ENCODE measurements around the gene TTLL13. TPM values are rescaled to one million over a fixed set of nuclear protein-coding genes. Genes with fewer than 3 reads are reported as not detected.

Gene TTLL13
- total RNA-seq, 1 donor from 2014 or later = 0.71 TPM

DNA sequence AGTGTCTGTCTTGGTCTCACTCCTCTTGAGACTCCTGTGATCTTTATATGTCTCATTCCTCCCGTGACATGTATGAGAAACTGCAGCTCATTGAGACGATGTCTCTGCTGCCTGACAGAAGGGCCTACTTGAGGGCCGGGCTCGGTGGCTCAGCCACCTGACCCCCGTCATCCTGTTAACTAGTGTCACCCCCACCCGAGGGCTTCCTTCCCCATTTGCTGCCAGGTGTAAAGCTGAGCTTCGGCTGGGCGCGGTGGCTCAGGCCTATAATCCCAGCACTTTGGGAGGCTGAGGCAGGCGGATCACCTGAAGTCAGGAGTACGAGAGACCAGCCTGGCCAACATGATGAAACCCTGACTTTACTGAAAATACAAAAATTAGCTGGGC is 35.5 kb upstream of the TTLL13 start:
- intact Hi-C loops (cut with DNase I) = no loop called here
- ATAC-seq (no peak), DNase-seq (ENCODE audit: low spot score) (no peak)

DNA sequence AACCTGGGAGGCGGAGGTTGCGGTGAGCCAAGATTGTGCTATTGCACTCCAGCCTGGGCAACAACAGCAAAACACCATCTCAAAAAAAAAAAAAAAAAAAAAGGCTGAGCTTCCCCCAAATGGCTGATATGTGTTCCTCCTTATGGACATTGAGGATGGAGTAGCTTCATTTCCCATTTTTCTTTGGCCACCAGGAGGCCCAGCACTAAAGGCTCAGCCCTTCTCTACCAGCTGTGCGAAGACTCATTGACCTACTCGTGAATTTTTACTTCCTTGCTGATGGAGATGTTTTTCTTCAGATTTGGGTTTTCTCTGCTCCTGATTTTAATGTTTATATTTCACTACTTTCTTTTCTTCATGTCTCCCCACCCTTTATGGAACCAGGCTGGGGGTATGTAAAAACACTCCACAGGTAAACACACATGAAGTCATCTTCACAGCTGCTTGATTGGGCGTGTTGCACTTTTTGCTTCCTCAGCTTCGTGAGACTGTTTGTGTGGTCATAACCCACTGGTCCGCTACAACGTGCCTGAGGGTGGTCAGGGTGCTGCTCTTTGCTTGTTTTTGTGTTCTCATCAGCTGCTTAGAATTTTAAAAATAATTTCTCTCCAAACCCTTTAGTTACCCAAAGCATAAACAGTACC is 34.7 kb upstream of the TTLL13 start:
- no peak for DNase-seq (ENCODE audit: low spot score)
- no peak for ATAC-seq
- intact Hi-C loops (cut with DNase I) = no loop called here

DNA sequence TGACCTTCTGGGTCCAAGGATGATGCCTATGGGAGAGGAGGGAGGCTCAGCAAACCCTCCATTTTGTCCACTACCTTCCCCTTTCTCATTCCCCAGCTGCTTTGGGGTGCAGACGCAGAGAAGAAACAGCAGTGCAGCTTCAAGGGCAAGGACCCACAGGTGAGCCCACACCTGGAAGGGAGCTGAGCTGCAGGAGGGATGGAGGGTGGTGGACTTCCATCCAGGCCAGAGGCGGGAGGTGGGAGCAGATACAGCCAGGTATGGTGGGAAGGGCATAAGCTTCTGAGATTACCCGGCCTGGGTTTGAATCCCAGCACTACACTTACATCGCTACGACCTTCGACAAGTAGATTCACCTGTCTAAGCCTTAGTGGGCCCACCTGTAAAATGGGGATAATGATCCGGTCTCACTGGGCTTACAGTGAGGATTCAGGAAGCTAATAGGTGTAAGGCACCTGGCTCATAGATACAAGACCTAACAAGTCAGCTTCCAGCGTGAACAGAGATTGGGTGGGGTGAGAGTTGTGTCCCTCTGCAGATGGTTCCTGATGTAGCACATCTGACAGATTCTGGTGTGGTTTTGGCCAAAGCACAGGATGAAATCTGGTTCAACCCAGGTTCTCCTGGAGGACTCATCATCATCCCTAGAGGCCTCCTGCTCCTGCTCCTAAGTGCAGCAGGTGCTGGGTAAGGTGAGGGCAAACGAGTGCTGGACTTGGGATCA is 31.5 kb upstream of the TTLL13 start:
- no peak for DNase-seq (ENCODE audit: low spot score)

DNA sequence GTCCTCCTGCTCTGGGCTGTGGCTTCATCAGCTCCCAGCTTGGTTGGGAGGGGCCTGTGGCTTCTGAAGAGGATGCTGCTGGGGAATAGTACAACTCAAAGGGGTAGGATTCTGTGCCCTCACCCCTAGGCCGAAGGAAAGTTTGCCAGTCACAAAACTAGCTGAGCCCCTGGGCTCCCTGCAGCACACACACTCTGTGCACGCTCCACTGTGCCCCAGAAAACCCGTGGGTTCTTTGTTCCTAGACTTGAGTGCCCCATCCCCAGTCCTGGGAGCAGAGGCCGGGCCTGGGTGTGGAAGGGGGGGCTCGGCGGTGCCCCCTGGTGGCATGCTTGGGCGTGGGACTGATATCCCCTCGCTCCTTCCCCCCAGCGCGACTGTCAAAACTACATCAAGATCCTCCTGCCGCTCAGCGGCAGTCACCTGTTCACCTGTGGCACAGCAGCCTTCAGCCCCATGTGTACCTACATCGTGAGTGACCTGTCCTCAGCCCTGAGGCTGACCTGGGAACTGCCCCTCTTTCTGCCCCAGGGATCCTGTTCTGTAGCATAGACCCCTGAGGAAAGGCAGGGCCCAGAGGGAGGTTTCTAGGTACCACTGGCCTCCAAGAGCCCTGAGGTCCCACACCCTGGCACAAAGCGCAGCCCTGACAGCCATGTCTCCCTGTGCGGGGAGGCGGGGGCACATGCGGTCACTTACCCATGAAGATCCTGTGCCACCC is 29.8 kb upstream of the TTLL13 start:
- peak; percentile 34 for ATAC-seq
- intact Hi-C loops (cut with DNase I) = no loop called here
- DNase-seq (ENCODE audit: low spot score) = no peak

More for the DNA sequence above, 31.5 kb upstream of the TTLL13 start:
- no peak for ATAC-seq
- intact Hi-C loops (cut with DNase I) = no loop called here

DNA sequence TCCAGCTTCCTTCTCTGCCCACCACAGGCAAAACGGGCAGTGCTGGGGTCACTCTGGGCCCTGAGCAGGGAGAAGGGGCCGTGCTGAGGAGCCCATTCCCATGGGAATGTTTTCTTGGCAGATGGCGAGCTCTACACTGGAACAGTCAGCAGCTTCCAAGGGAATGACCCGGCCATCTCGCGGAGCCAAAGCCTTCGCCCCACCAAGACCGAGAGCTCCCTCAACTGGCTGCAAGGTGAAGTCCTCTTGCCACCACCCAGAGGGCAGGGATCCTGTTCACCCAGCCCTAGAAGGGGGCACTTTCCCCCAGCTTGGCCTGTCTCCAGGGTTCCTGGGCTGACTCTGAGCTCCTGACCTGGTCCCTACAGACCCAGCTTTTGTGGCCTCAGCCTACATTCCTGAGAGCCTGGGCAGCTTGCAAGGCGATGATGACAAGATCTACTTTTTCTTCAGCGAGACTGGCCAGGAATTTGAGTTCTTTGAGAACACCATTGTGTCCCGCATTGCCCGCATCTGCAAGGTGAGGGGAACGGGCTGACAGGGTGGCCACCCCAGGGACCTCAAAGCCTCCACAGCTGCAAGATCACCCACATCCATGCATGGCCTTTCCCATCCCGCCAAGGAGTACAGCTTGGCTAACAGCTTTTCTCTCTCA is 28.0 kb upstream of the TTLL13 start:
- DNase-seq (ENCODE audit: low spot score) = peak; percentile 88
- intact Hi-C loops (cut with DNase I) = no loop called here
- ATAC-seq = peak; percentile 89

DNA sequence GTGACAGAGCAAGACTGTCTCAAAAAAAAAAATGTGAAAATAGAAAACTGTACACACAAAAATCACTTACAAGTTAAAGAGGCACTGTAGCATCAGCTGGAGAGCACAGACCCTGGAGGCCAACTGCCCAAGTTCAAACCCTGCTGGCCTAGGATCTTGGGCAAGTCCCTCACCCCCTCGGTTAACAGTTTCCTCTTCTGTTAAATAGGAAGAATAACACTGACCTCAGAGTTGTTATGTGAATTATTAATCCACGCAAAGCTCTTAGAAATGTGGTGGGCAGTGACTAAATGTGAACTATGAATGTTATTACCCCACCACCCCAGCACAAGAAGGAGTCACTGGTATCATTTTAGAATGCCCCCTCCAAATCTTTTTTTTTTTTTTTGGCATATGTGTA is 26.8 kb upstream of the TTLL13 start:
- DNase-seq (ENCODE audit: low spot score) (no peak), ATAC-seq (no peak)
- intact Hi-C loops (cut with DNase I) = no loop called here

DNA sequence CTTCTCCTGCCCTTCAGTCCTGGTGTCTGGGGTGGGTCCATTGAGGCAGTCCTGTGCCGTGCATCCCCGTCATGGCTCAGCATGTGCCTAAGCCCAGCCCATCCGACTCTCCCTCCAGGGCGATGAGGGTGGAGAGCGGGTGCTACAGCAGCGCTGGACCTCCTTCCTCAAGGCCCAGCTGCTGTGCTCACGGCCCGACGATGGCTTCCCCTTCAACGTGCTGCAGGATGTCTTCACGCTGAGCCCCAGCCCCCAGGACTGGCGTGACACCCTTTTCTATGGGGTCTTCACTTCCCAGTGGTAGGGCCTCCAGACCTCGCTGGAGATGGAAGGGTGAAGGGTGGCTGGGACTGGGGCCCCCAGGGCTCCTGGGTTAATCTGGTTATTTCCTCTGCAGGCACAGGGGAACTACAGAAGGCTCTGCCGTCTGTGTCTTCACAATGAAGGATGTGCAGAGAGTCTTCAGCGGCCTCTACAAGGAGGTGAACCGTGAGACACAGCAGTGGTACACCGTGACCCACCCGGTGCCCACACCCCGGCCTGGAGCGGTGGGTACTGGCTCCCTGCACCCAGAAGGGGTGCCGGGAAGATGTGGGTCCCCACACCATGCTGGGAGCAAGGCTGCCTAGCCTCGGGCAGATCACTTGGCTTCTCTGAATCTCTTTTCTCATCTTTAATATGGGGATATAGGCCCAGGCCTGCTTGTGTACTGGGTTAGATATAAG is 25.8 kb upstream of the TTLL13 start:
- intact Hi-C loops (cut with DNase I) = no loop called here
- DNase-seq (ENCODE audit: low spot score) (no peak), ATAC-seq (no peak)

DNA sequence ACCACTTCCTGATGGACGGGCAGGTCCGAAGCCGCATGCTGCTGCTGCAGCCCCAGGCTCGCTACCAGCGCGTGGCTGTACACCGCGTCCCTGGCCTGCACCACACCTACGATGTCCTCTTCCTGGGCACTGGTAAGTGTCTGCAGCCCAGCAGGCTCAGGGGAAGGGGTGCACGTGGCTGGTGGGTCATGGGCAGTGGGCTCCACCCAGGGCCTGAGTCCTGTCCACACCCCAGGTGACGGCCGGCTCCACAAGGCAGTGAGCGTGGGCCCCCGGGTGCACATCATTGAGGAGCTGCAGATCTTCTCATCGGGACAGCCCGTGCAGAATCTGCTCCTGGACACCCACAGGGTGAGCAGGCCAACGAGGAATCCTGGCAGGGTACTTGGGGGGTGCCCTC is 24.3 kb upstream of the TTLL13 start:
- DNase-seq (ENCODE audit: low spot score) (no peak), ATAC-seq (no peak)
- intact Hi-C loops (cut with DNase I) = no loop called here

DNA sequence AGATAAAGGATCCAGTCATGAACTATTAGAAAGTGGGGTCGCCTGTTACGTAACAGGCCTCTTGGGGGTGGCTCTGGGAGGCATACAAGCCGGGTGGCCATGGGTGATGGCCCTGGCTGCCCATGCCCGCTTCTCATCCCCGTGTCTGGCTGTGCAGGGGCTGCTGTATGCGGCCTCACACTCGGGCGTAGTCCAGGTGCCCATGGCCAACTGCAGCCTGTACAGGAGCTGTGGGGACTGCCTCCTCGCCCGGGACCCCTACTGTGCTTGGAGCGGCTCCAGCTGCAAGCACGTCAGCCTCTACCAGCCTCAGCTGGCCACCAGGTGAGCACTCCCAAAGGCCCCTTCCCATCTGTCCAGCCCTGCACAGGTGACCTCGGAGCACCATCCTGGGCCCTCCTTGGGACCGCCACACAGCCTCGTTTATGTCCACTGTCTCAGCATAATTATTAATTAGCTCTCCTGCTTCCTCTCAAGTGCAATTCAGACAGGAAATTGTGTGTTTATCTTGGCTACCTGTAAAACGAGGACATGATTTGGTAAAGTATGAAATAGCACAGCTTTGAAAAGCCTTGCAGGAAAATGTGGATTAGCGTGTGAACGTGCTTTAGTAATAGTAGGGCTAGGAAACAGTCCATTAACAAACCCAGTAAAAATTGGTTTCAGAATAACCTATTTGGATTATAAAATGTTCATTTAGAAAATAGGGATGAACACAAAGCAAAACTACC is 23.7 kb upstream of the TTLL13 start:
- ATAC-seq = no peak
- DNase-seq (ENCODE audit: low spot score) = no peak
- intact Hi-C loops (cut with DNase I) = no loop called here

DNA sequence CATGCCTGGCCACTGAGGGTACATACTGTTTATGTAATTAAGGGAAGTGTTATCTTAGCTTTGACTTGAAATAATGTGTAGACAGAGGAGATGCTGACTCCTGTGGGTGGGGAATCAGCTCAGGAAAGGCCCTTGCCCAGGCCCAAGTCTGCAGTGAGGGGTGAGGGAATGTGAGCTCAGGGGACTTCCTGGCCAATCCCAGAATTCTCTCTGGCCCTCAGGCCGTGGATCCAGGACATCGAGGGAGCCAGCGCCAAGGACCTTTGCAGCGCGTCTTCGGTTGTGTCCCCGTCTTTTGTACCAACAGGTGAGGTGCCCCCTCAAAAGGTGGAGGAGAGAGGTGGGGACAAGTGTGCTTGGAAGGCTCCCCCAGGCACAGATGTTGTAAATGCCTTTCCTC is 22.0 kb upstream of the TTLL13 start:
- ATAC-seq (no peak), DNase-seq (ENCODE audit: low spot score) (no peak)
- intact Hi-C loops (cut with DNase I) = no loop called here

DNA sequence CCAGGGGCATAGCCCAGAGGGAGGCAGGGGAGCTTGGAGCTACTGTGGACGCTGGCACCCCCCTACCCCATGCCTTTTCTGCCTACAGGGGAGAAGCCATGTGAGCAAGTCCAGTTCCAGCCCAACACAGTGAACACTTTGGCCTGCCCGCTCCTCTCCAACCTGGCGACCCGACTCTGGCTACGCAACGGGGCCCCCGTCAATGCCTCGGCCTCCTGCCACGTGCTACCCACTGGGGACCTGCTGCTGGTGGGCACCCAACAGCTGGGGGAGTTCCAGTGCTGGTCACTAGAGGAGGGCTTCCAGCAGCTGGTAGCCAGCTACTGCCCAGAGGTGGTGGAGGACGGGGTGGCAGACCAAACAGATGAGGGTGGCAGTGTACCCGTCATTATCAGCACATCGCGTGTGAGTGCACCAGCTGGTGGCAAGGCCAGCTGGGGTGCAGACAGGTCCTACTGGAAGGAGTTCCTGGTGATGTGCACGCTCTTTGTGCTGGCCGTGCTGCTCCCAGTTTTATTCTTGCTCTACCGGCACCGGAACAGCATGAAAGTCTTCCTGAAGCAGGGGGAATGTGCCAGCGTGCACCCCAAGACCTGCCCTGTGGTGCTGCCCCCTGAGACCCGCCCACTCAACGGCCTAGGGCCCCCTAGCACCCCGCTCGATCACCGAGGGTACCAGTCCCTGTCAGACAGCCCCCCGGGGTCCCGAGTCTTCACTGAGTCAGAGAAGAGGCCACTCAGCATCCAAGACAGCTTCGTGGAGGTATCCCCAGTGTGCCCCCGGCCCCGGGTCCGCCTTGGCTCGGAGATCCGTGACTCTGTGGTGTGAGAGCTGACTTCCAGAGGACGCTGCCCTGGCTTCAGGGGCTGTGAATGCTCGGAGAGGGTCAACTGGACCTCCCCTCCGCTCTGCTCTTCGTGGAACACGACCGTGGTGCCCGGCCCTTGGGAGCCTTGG is 21.3 kb upstream of the TTLL13 start:
- no peak for ATAC-seq
- DNase-seq (ENCODE audit: low spot score) = peak; percentile 62
- intact Hi-C loops (cut with DNase I) = no loop called here

DNA sequence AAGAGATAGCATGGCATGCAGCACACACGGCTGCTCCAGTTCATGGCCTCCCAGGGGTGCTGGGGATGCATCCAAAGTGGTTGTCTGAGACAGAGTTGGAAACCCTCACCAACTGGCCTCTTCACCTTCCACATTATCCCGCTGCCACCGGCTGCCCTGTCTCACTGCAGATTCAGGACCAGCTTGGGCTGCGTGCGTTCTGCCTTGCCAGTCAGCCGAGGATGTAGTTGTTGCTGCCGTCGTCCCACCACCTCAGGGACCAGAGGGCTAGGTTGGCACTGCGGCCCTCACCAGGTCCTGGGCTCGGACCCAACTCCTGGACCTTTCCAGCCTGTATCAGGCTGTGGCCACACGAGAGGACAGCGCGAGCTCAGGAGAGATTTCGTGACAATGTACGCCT is 20.4 kb upstream of the TTLL13 start:
- DNase-seq (ENCODE audit: low spot score) (no peak), ATAC-seq (no peak)
- intact Hi-C loops (cut with DNase I) = no loop called here

DNA sequence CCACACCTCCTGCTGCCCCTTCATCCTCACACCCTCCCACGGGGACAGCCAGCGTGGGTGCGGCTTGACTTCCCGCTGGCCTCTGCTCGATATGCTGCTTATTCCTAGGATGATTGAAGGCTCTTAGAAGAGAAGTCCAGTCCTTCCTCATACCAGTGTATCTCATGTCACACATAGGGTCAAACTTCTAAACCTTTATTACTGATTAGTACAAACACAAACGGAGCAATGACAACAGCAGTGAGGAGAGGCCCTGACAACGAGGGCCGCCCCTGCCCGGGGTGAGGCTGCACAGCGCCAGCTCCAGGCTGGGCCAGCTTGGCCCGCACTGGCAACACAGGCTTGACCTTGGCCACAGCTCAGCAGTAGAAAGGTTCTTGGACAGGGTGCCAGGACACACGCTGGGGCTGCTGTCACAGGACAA is 19.3 kb upstream of the TTLL13 start:
- DNase-seq (ENCODE audit: low spot score) (no peak), ATAC-seq (no peak)
- intact Hi-C loops (cut with DNase I) = no loop called here

DNA sequence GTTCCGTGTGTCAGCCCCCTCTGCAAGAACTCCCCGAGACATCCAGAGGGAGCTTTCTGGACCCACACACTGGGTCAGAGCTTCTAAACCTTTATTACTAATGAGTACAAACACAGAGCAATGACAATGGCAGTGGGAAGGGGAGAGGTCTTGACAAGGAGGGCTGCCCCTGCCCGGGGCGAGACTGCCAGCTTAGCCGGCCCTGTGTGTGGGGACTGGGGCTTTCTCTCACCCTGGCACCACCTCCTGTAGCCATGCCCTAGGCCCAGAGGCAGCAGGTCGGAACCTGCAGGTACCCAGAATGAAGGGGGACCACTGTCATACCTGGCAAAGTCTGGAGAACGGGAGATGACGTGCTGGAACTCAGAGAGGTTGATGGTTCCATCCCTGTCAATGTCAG is 18.7 kb upstream of the TTLL13 start:
- intact Hi-C loops (cut with DNase I) = no loop called here
- DNase-seq (ENCODE audit: low spot score) (no peak), ATAC-seq (no peak)

DNA sequence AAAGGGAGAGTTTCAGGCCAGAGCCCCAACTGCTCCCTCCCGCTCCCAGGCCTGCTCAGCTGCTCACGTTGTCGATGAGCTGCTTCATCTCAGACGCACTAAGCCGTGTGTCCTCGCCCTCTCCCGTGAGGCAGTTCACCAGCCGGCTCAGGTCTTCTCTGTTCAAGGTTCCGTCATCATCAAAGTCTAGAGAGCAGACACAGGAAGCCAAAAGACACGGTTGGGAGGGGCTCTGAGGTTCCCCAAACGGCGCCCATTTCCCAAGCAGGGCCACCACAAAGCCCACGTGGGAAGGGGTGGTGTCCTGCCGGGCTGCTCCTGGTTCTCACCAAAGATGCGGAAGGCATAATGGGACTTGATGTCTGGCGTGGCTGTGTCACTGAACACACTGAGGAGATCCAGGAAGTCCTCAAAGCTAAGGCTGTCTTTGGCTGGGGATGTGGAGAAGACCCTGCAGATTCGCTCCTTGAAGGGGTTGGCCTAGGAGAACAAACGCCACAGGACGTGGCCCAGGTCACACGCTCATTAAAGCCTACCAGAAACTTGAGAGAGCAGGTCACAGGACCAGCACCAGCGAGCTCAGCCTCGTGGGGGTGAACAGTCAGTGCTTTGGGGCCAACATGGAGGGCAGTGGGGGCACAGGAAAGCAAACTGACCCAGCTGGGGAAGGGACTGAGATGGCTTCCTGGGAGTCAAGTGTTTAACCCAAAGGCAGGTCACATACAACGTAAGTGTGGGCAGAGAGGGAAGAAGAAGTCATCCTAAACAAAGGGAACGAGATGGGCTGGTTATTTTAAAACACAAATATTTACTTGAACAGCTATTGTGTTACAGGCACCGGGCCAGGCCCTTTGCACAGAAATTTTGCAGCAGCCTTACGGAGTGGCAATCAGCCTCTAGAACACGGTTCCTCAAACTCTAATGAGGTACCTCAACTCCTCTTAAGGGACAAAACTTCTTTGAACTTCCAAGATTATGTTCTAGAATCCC is 18.0 kb upstream of the TTLL13 start:
- intact Hi-C loops (cut with DNase I) = no loop called here
- DNase-seq (ENCODE audit: low spot score) = no peak
- ATAC-seq = no peak

DNA sequence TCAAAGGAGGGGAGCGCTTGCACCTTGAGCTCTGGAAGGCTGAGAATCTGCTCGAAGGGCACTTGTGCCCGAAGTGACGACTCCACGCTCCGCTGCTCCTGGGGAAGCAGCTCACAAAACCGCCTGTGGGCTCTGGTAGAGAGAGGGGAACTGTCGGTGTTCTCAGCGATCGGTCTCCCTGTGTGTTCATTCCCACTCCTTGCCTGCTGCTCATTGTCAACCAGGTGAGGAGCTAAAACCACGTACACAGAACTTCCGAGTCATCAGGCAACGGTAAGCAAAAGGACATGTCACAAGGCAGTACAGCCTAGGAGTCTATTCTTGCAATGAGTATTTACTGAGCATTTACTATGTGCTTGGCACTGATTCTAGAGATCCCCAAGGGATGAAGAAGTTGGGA is 17.2 kb upstream of the TTLL13 start:
- no peak for ATAC-seq
- intact Hi-C loops (cut with DNase I) = no loop called here
- no peak for DNase-seq (ENCODE audit: low spot score)
